COLO668 (cell line): ENCODE data around the gene SDCCAG8.

Source experiments
- DNase-seq: peaks from one replicate; lab custom pipeline; 2025; ENCODE audit not compliant: unreplicated experiment; lab: John Stamatoyannopoulos, UW

The SDCCAG8 gene

GRCh38 chr1:243497939-243498681 is 242.3 kb downstream of the SDCCAG8 start:
- no peak for DNase-seq

GRCh38 chr1:243499248-243499647 is 243.4 kb downstream of the SDCCAG8 start:
- no peak for DNase-seq

GRCh38 chr1:243499711-243500110 is 243.9 kb downstream of the SDCCAG8 start:
- DNase-seq = no peak

GRCh38 chr1:243500512-243500911 is 244.7 kb downstream of the SDCCAG8 start:
- DNase-seq = no peak

- no peak for DNase-seq
Measured at GRCh38 chr1:243501002-243501401, 245.2 kb downstream of the SDCCAG8 start.

- DNase-seq = no peak
Measured at GRCh38 chr1:243503155-243503554, 247.3 kb downstream of the SDCCAG8 start.

GRCh38 chr1:243505986-243506689 is 250.3 kb downstream of the SDCCAG8 start:
- DNase-seq = no peak

GRCh38 chr1:243507001-243507671 is 251.3 kb downstream of the SDCCAG8 start:
- no peak for DNase-seq

- DNase-seq = no peak
Measured at GRCh38 chr1:243507672-243508302, 251.9 kb downstream of the SDCCAG8 start.

- DNase-seq = no peak
Measured at GRCh38 chr1:243508303-243508713, 252.5 kb downstream of the SDCCAG8 start.

GRCh38 chr1:243508943-243509342 is 253.1 kb downstream of the SDCCAG8 start:
- DNase-seq = no peak

GRCh38 chr1:243510928-243511327 is 255.1 kb downstream of the SDCCAG8 start:
- no peak for DNase-seq

- DNase-seq = no peak
Measured at GRCh38 chr1:243513726-243514491, 258.1 kb downstream of the SDCCAG8 start.

- DNase-seq = no peak
Measured at GRCh38 chr1:243514927-243515326, 259.1 kb downstream of the SDCCAG8 start.

GRCh38 chr1:243520831-243521230 is 265.0 kb downstream of the SDCCAG8 start:
- no peak for DNase-seq

GRCh38 chr1:243523766-243524165 is 267.9 kb downstream of the SDCCAG8 start:
- no peak for DNase-seq

- DNase-seq = no peak
Measured at GRCh38 chr1:243525085-243525487, 269.2 kb downstream of the SDCCAG8 start.

GRCh38 chr1:243526180-243526579 is 270.3 kb downstream of the SDCCAG8 start:
- DNase-seq = no peak

GRCh38 chr1:243528459-243529121 is 272.7 kb downstream of the SDCCAG8 start:
- no peak for DNase-seq

GRCh38 chr1:243529512-243529911 is 273.7 kb downstream of the SDCCAG8 start:
- no peak for DNase-seq
